ENCODE data around the gene ALDH16A1. TPM values are rescaled to one million over a fixed set of nuclear protein-coding genes. Genes with fewer than 3 reads are reported as not detected.
A peak's percentile ranks its signal among the peaks of the same experiment; 100 is the strongest.

ALDH16A1 gene
- total RNA-seq, 1 donor = 26.4 TPM

- H3K4me1 ChIP-seq (ENCODE audit: insufficient read depth, low read length) = peaks cover 12% of the 10 kb centered on the region
- TF ChIP-seq CTCF (IDR thresholded peaks at IDR 0.05; ENCODE audit: extremely low read depth, low read depth, low read length) = no peak
- no peaks in the 10 kb centered on the region for H3K36me3 ChIP-seq (ENCODE audit: insufficient read depth, low read length)
- no peaks in the 10 kb centered on the region for H4K20me1 ChIP-seq (ENCODE audit: insufficient read depth, low read length)
- H3K4me3 ChIP-seq (ENCODE audit: insufficient read depth, low read length) = no peak overlapping the region
- H3K27me3 ChIP-seq (ENCODE audit: insufficient read depth, low read length) = peaks cover 19% of the 10 kb centered on the region
- H3K79me2 ChIP-seq (ENCODE audit: insufficient read depth, low read length) = no peaks in the 10 kb centered on the region
- no peak overlapping the region for H3K27ac ChIP-seq (ENCODE audit: low read depth, low read length)
- H2AFZ ChIP-seq (ENCODE audit: low read length) = no peak overlapping the region
- DNase-seq (ENCODE audit: insufficient read length, low spot score, missing footprints) = peak; percentile 41
- no peak overlapping the region for H3K4me2 ChIP-seq (ENCODE audit: insufficient read depth, low read length)
- no peaks in the 10 kb centered on the region for H3K9me3 ChIP-seq (ENCODE audit: low read depth, low read length)
These were observed 38.8 kb upstream of the ALDH16A1 start for GRCh38 chr19:49414256-49414655.

- H4K20me1 ChIP-seq (ENCODE audit: insufficient read depth, low read length) = no peaks in the 10 kb centered on the region
- no peaks in the 10 kb centered on the region for H3K9me3 ChIP-seq (ENCODE audit: low read depth, low read length)
- H3K79me2 ChIP-seq (ENCODE audit: insufficient read depth, low read length) = no peaks in the 10 kb centered on the region
- H3K4me2 ChIP-seq (ENCODE audit: insufficient read depth, low read length) = peak overlapping the region; percentile 27
- DNase-seq (ENCODE audit: insufficient read length, low spot score, missing footprints) = peak; percentile 97
- no peak for TF ChIP-seq CTCF (IDR thresholded peaks at IDR 0.05; ENCODE audit: extremely low read depth, low read depth, low read length)
- peaks cover 29% of the 10 kb centered on the region for H3K27me3 ChIP-seq (ENCODE audit: insufficient read depth, low read length)
- H2AFZ ChIP-seq (ENCODE audit: low read length) = peak overlapping the region; percentile 66
- H3K27ac ChIP-seq (ENCODE audit: low read depth, low read length) = peak overlapping the region; percentile 27
- H3K36me3 ChIP-seq (ENCODE audit: insufficient read depth, low read length) = no peaks in the 10 kb centered on the region
- peaks cover 12% of the 10 kb centered on the region for H3K4me1 ChIP-seq (ENCODE audit: insufficient read depth, low read length)
- no peak overlapping the region for H3K4me3 ChIP-seq (ENCODE audit: insufficient read depth, low read length)
These were observed 37.8 kb upstream of the ALDH16A1 start for GRCh38 chr19:49415102-49415809.

GRCh38 chr19:49415810-49416200 is 37.2 kb upstream of the ALDH16A1 start:
- Histone ChIP-seq H3K79me2 (ENCODE audit: insufficient read depth, low read length) (no peaks in the 10 kb centered on the region), H4K20me1 (ENCODE audit: insufficient read depth, low read length) (no peaks in the 10 kb centered on the region), H3K27me3 (ENCODE audit: insufficient read depth, low read length) (peaks cover 34% of the 10 kb centered on the region), H3K36me3 (ENCODE audit: insufficient read depth, low read length) (no peaks in the 10 kb centered on the region), H3K4me1 (ENCODE audit: insufficient read depth, low read length) (peaks cover 12% of the 10 kb centered on the region), H3K4me2 (ENCODE audit: insufficient read depth, low read length) (no peak overlapping the region), H3K27ac (ENCODE audit: low read depth, low read length) (no peak overlapping the region), H3K9me3 (ENCODE audit: low read depth, low read length) (no peaks in the 10 kb centered on the region), H3K4me3 (ENCODE audit: insufficient read depth, low read length) (no peak overlapping the region), H2AFZ (ENCODE audit: low read length) (no peak overlapping the region)
- TF ChIP-seq CTCF (IDR thresholded peaks at IDR 0.05; ENCODE audit: extremely low read depth, low read depth, low read length) = no peak
- DNase-seq (ENCODE audit: insufficient read length, low spot score, missing footprints) = peak; percentile 76

GRCh38 chr19:49417088-49417487 is 35.9 kb upstream of the ALDH16A1 start:
- peaks cover 12% of the 10 kb centered on the region for H3K4me1 ChIP-seq (ENCODE audit: insufficient read depth, low read length)
- H3K4me2 ChIP-seq (ENCODE audit: insufficient read depth, low read length) = no peak overlapping the region
- no peaks in the 10 kb centered on the region for H3K79me2 ChIP-seq (ENCODE audit: insufficient read depth, low read length)
- peak; percentile 34 for DNase-seq (ENCODE audit: insufficient read length, low spot score, missing footprints)
- H3K9me3 ChIP-seq (ENCODE audit: low read depth, low read length) = no peaks in the 10 kb centered on the region
- no peak overlapping the region for H2AFZ ChIP-seq (ENCODE audit: low read length)
- H3K4me3 ChIP-seq (ENCODE audit: insufficient read depth, low read length) = no peak overlapping the region
- TF ChIP-seq CTCF (IDR thresholded peaks at IDR 0.05; ENCODE audit: extremely low read depth, low read depth, low read length) = no peak
- H3K27ac ChIP-seq (ENCODE audit: low read depth, low read length) = no peak overlapping the region
- H3K36me3 ChIP-seq (ENCODE audit: insufficient read depth, low read length) = no peaks in the 10 kb centered on the region
- H4K20me1 ChIP-seq (ENCODE audit: insufficient read depth, low read length) = peaks cover 3% of the 10 kb centered on the region
- peaks cover 47% of the 10 kb centered on the region for H3K27me3 ChIP-seq (ENCODE audit: insufficient read depth, low read length)

All from osteoblast (primary cell).